Activated CD8-positive, alpha-beta memory T cell treated with anti-CD3 and anti-CD28 coated beads, Interleukin-2, amount 10 ng/mL, durations not matched to agents 7 days and 5 days (primary cell): ENCODE results near the gene SSTR3. TPM values are rescaled to one million over a fixed set of nuclear protein-coding genes. Genes with fewer than 3 reads are reported as not detected.
A peak's percentile ranks its signal among the peaks of the same experiment; 100 is the strongest.
"Not testable (repeated sequence)": the region's sequence is repeated elsewhere in the genome, so short reads cannot be mapped to it uniquely, and the experiment has no call there.

Experiments
- ATAC-seq: fragments of 150-1000 bp; cut with Tn5 transposase; one replicate; pipeline ENCODE4 v1.10.0; 2021; ENCODE audit warnings: moderate library complexity
- CTCF ChIA-PET: fragments of 350-600 bp; sonication (Branson Sonifier 250); formaldehyde crosslinking; loops from one replicate; lab custom pipeline; 2021; ENCODE audit warnings: antibody characterized with exemption; lab: Charles Lee
- DNase-seq: peaks from one replicate; pipeline ENCODE4 v3.0.0-alpha.2; 2020
- H3K27ac Mint-ChIP-seq: one replicate; pipeline ENCODE4 v1.8.0; 2021; ENCODE audit warnings: mild to moderate bottlenecking, mixed read lengths
- H3K27me3 Mint-ChIP-seq: one replicate; pipeline ENCODE4 v1.8.0; 2021; ENCODE audit warnings: mixed read lengths
- H3K36me3 Mint-ChIP-seq: one replicate; pipeline ENCODE4 v1.8.0; 2021; ENCODE audit warnings: mild to moderate bottlenecking, mixed read lengths
- H3K4me1 Mint-ChIP-seq: one replicate; pipeline ENCODE4 v1.8.0; 2021; ENCODE audit warnings: mixed read lengths
- H3K4me3 Mint-ChIP-seq: one replicate; pipeline ENCODE4 v1.8.0; 2021; ENCODE audit warnings: mild to moderate bottlenecking, moderate library complexity, mixed read lengths
- H3K9me3 Mint-ChIP-seq: one replicate; pipeline ENCODE4 v1.8.0; 2022; ENCODE audit warnings: low read depth, mixed read lengths
- total RNA-seq, 2 experiments: library from RNA; stranded (reverse); gene quantifications; one replicate each; pipeline ENCODE4 v1.2.3, GENCODE V29; 2021

SSTR3 gene
- total RNA-seq, 2 experiments from 2014 or later: 1.3 to 2.2 TPM

- no peaks in the 10 kb centered on the region for H3K9me3 Mint-ChIP-seq
- DNase-seq: no peak
- peaks cover 85% of the 10 kb centered on the region for H3K36me3 Mint-ChIP-seq
- CTCF ChIA-PET: interaction anchor here (0.9 to 9.9 kb wide), 6 partner anchors 8 to 75 kb away, joined by 3 to 112 read pairs (median 9); partner anchors contain the start of gene CYTH4
- H3K27ac Mint-ChIP-seq: peak overlapping the region; percentile 98
- H3K4me3 Mint-ChIP-seq: peak overlapping the region; percentile 100
- H3K27me3 Mint-ChIP-seq: no peaks in the 10 kb centered on the region
- H3K4me1 Mint-ChIP-seq: peaks cover 75% of the 10 kb centered on the region
- ATAC-seq: no peak
Observed at GRCh38 chr22:37239336-37240239, 27.3 kb upstream of the SSTR3 start.

GRCh38 chr22:37237371-37238268 is 25.3 kb upstream of the SSTR3 start:
- H3K4me3 Mint-ChIP-seq: peak overlapping the region; percentile 100
- no peak for ATAC-seq
- peaks cover 94% of the 10 kb centered on the region for H3K36me3 Mint-ChIP-seq
- H3K27me3 Mint-ChIP-seq: no peaks in the 10 kb centered on the region
- CTCF ChIA-PET: interaction anchor here (0.6 to 9.9 kb wide), 17 partner anchors 6 to 329 kb away, joined by 3 to 112 read pairs (median 4); partner anchors contain the start of gene CYTH4
- H3K27ac Mint-ChIP-seq: peak overlapping the region; percentile 98
- H3K4me1 Mint-ChIP-seq: peaks cover 90% of the 10 kb centered on the region
- no peaks in the 10 kb centered on the region for H3K9me3 Mint-ChIP-seq
- DNase-seq: no peak

- Mint-ChIP-seq H3K27ac (peak overlapping the region; percentile 89), H3K4me3 (peak overlapping the region; percentile 51), H3K36me3 (peaks cover 94% of the 10 kb centered on the region), H3K27me3 (no peaks in the 10 kb centered on the region), H3K4me1 (peaks cover 99% of the 10 kb centered on the region), H3K9me3 (no peaks in the 10 kb centered on the region)
- no peak for DNase-seq
- CTCF ChIA-PET: interaction anchor here (4.2 kb wide), 1 partner anchor 25 kb away, joined by 31 read pairs; no protein-coding TSS in a partner anchor
- no peak for ATAC-seq
Observed at GRCh38 chr22:37235897-37236607, 23.8 kb upstream of the SSTR3 start.

GRCh38 chr22:37234736-37235711 is 22.7 kb upstream of the SSTR3 start:
- Mint-ChIP-seq H3K27ac (peak overlapping the region; percentile 89), H3K27me3 (no peaks in the 10 kb centered on the region), H3K9me3 (no peaks in the 10 kb centered on the region), H3K4me1 (peaks cover 99% of the 10 kb centered on the region), H3K36me3 (peaks cover 90% of the 10 kb centered on the region), H3K4me3 (peak overlapping the region; percentile 43)
- CTCF ChIA-PET: interaction anchor here (7.6 kb wide), 1 partner anchor 8 kb away, joined by 112 read pairs; the partner anchor contains the start of gene RAC2
- ATAC-seq (no peak), DNase-seq (no peak)

GRCh38 chr22:37233751-37234631 is 21.7 kb upstream of the SSTR3 start:
- Mint-ChIP-seq H3K27me3 (no peaks in the 10 kb centered on the region), H3K9me3 (no peaks in the 10 kb centered on the region), H3K36me3 (peaks cover 90% of the 10 kb centered on the region), H3K27ac (peak overlapping the region; percentile 89), H3K4me3 (peak overlapping the region; percentile 43), H3K4me1 (peaks cover 99% of the 10 kb centered on the region)
- CTCF ChIA-PET: interaction anchor here (1.7 to 7.6 kb wide), 2 partner anchors 9 to 26 kb away, joined by 6 to 112 read pairs; partner anchors contain the start of gene RAC2
- DNase-seq (peak; percentile 44), ATAC-seq (no peak)

GRCh38 chr22:37233371-37233750 is 21.1 kb upstream of the SSTR3 start:
- Mint-ChIP-seq H3K27ac (peak overlapping the region; percentile 89), H3K4me1 (peaks cover 99% of the 10 kb centered on the region), H3K36me3 (peaks cover 91% of the 10 kb centered on the region), H3K4me3 (peak overlapping the region; percentile 24)
- not testable (repeated sequence) for ATAC-seq, DNase-seq, H3K27me3 Mint-ChIP-seq, H3K9me3 Mint-ChIP-seq
- CTCF ChIA-PET: interaction anchor here (0.8 to 7.6 kb wide), 3 partner anchors 9 to 27 kb away, joined by 4 to 112 read pairs (median 6); partner anchors contain the start of gene RAC2

GRCh38 chr22:37232140-37232998 is 20.1 kb upstream of the SSTR3 start:
- Mint-ChIP-seq H3K36me3 (peaks cover 91% of the 10 kb centered on the region), H3K4me1 (peaks cover 98% of the 10 kb centered on the region), H3K27me3 (no peaks in the 10 kb centered on the region), H3K27ac (peak overlapping the region; percentile 97), H3K4me3 (peak overlapping the region; percentile 51), H3K9me3 (no peaks in the 10 kb centered on the region)
- peak; percentile 44 for DNase-seq
- no peak for ATAC-seq
- CTCF ChIA-PET: interaction anchor here (0.8 to 7.6 kb wide), 4 partner anchors 10 to 28 kb away, joined by 4 to 112 read pairs (median 15); partner anchors contain the start of gene RAC2

- H3K27ac Mint-ChIP-seq: peak overlapping the region; percentile 97
- peaks cover 90% of the 10 kb centered on the region for H3K4me1 Mint-ChIP-seq
- CTCF ChIA-PET: interaction anchor here (1.0 to 7.6 kb wide), 6 partner anchors 11 to 52 kb away, joined by 4 to 112 read pairs (median 24); partner anchors contain the start of gene RAC2
- ATAC-seq: no peak
- H3K4me3 Mint-ChIP-seq: peak overlapping the region; percentile 51
- peaks cover 84% of the 10 kb centered on the region for H3K36me3 Mint-ChIP-seq
- H3K9me3 Mint-ChIP-seq: no peaks in the 10 kb centered on the region
- DNase-seq: peak; percentile 67
- H3K27me3 Mint-ChIP-seq: no peaks in the 10 kb centered on the region
Observed at GRCh38 chr22:37231406-37232139, 19.3 kb upstream of the SSTR3 start.

- CTCF ChIA-PET: interaction anchor here (0.7 to 7.6 kb wide), 12 partner anchors 12 to 374 kb away, joined by 3 to 112 read pairs (median 6); partner anchors contain the start of gene RAC2
- peak; percentile 40 for ATAC-seq
- Mint-ChIP-seq H3K27ac (peak overlapping the region; percentile 97), H3K27me3 (no peaks in the 10 kb centered on the region), H3K4me1 (peaks cover 90% of the 10 kb centered on the region), H3K36me3 (peaks cover 84% of the 10 kb centered on the region), H3K4me3 (peak overlapping the region; percentile 57), H3K9me3 (no peaks in the 10 kb centered on the region)
- DNase-seq: peak; percentile 94
Observed at GRCh38 chr22:37230673-37231405, 18.6 kb upstream of the SSTR3 start.
